ENCODE results near the gene NUCB2. TPM values are rescaled to one million over a fixed set of nuclear protein-coding genes. Genes with fewer than 3 reads are reported as not detected.

Gene NUCB2
- total RNA-seq, 1 experiment from 2014 or later: 58.6 TPM

DNA sequence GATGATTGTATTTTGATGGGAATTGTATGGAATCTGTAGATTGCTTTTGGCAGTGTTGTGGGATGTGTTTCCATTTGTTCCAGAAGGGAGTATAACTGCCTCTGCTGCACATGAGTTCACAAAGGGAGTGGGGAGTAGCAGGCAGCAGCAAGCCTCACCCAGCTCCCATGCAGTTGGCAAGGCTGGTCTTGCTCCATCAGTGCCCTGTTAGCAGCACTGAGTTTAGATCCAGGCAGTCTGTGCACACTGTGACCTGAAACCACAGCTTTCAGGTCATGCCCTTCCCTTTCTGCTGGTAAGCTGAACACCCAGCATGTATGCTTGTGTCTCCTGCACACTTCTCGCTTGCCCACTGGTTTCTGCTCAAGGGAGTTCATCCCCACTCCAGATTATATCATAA, 3.7 kb upstream of the NUCB2 start:
- peaks cover 16% of the 10 kb centered on the region for H3K4me1 Mint-ChIP-seq (ENCODE audit: low read depth, unreplicated experiment)
- H3K36me3 Mint-ChIP-seq (ENCODE audit: insufficient read depth, unreplicated experiment): peaks cover 21% of the 10 kb centered on the region
- TF ChIP-seq CTCF (IDR thresholded peaks at IDR 0.05; ENCODE audit: unreplicated experiment): no peak
- H3K27me3 Mint-ChIP-seq (ENCODE audit: unreplicated experiment): no peaks in the 10 kb centered on the region
- no peak overlapping the region for H3K4me3 Mint-ChIP-seq (ENCODE audit: low read depth, unreplicated experiment)
- no peaks in the 10 kb centered on the region for H3K9me3 Mint-ChIP-seq (ENCODE audit: low read depth, unreplicated experiment)
- BruUV-seq (replicated peaks): no TSS peak
- CTCF ChIA-PET: no interaction called here
- intact Hi-C loops (cut with micrococcal nuclease; ENCODE audit: unreplicated experiment): no loop called here
- DNase-seq: no peak
- no peak overlapping the region for H3K27ac Mint-ChIP-seq (ENCODE audit: unreplicated experiment)

DNA sequence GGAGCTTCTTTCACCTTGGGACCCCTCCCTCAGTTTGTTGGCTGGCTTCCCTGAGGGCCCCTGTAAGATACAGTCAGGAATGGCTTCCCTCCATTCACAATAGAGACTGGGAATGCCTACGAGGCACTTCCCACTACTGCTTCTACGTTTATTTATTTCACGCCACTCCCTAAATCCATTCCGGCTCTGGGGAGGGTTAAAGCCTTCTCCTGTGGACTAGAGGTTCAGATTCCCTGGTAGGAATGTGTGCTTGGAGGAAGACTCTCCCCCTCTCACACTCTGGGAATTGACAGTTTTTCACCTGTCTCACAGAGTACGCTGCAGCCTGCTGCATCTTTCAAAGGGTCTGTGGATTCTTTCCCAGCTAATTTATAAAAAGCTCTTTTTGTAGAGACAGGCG, 3.3 kb upstream of the NUCB2 start:
- DNase-seq: no peak
- H3K4me1 Mint-ChIP-seq (ENCODE audit: low read depth, unreplicated experiment): peaks cover 17% of the 10 kb centered on the region
- CTCF ChIA-PET: no interaction called here
- no peak for TF ChIP-seq CTCF (IDR thresholded peaks at IDR 0.05; ENCODE audit: unreplicated experiment)
- no peak overlapping the region for H3K27ac Mint-ChIP-seq (ENCODE audit: unreplicated experiment)
- H3K27me3 Mint-ChIP-seq (ENCODE audit: unreplicated experiment): no peaks in the 10 kb centered on the region
- H3K4me3 Mint-ChIP-seq (ENCODE audit: low read depth, unreplicated experiment): no peak overlapping the region
- no peaks in the 10 kb centered on the region for H3K9me3 Mint-ChIP-seq (ENCODE audit: low read depth, unreplicated experiment)
- no TSS peak for BruUV-seq (replicated peaks)
- H3K36me3 Mint-ChIP-seq (ENCODE audit: insufficient read depth, unreplicated experiment): peaks cover 21% of the 10 kb centered on the region
- intact Hi-C loops (cut with micrococcal nuclease; ENCODE audit: unreplicated experiment): no loop called here

DNA sequence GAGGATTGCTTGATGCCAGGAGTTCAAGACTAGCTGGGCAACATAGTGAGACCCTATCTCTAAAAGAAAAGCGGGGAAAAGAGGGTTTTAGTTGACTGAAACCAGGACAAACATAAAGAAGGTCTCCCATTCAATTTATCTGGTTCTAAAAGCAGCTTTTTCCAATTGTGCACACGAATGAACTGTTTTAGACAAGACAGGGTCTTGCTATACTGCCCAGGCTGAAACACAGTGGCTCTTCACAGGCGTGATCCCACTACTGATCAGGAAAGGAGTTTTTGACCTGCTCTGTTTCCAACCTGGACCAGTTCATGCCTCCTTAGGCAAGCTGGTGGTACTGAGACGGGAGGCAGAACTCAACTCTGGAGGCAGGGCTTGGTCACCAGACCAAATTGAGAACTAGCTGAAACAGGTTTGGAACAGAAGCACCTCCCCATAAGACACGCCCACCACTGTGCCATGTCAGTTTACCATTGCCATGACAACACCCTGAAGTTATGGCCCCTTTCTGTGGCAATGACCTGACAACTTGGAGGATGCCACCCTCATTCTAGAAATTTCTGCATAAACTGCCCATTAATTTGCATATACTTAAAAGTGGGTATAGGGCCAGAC, 2.8 kb upstream of the NUCB2 start:
- no peaks in the 10 kb centered on the region for H3K9me3 Mint-ChIP-seq (ENCODE audit: low read depth, unreplicated experiment)
- H3K36me3 Mint-ChIP-seq (ENCODE audit: insufficient read depth, unreplicated experiment): peaks cover 21% of the 10 kb centered on the region
- CTCF ChIA-PET: no interaction called here
- H3K27me3 Mint-ChIP-seq (ENCODE audit: unreplicated experiment): no peaks in the 10 kb centered on the region
- no TSS peak for BruUV-seq (replicated peaks)
- no peak for DNase-seq
- intact Hi-C loops (cut with micrococcal nuclease; ENCODE audit: unreplicated experiment): no loop called here
- no peak overlapping the region for H3K27ac Mint-ChIP-seq (ENCODE audit: unreplicated experiment)
- H3K4me1 Mint-ChIP-seq (ENCODE audit: low read depth, unreplicated experiment): peaks cover 17% of the 10 kb centered on the region
- TF ChIP-seq CTCF (IDR thresholded peaks at IDR 0.05; ENCODE audit: unreplicated experiment): no peak
- no peak overlapping the region for H3K4me3 Mint-ChIP-seq (ENCODE audit: low read depth, unreplicated experiment)

DNA sequence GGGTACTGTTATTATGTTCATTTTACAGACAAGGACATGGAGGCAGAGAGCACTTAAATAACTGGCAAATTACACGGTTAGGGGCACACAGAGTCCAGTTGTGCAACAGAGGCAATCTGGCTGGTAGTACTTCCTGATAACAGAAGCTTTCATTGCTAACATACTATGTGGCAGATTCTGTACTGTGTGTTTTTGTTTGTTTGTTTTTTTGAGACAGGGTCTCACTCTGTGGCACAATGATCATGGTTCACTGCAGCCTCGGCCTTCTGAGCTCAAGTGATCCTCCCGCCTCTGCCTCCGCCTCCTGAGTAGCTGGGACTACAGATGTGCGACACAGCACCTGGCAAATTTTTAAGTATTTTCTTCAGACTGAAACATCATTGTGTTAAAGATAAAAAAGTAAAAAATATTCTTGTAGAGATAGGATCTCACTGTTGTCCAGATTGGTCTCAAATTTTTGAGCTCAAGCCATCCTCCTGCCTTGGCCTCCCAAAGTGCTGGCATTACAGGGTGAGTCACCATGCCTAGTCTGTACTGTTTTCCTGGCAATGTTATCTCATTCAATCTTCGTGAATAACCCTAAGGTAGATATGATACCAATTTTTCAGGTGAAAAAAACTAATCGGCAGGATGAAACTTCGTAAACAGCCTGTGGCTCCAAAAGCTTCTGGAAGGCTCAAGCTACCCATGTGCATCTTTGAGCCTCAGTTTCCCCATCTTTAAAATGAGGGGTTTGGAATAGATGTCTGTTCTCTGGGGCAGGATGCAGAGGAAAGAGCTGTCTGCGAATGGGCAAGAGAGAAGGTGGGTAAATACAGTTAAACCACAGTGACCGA, 921 bp upstream of the NUCB2 start:
- intact Hi-C loops (cut with micrococcal nuclease; ENCODE audit: unreplicated experiment): no loop called here

More for the DNA sequence above, 921 bp upstream of the NUCB2 start:
- peak overlapping the region; percentile 69 for H3K4me3 Mint-ChIP-seq (ENCODE audit: low read depth, unreplicated experiment)
- BruUV-seq (replicated peaks): no TSS peak
- no peaks in the 10 kb centered on the region for H3K27me3 Mint-ChIP-seq (ENCODE audit: unreplicated experiment)
- no peaks in the 10 kb centered on the region for H3K9me3 Mint-ChIP-seq (ENCODE audit: low read depth, unreplicated experiment)
- DNase-seq: no peak
- CTCF ChIA-PET: interaction anchor here (0.8 to 1.6 kb wide), 4 partner anchors 8 to 43 kb away, joined by 3 to 8 read pairs (median 6); no protein-coding TSS in a partner anchor
- peaks cover 21% of the 10 kb centered on the region for H3K36me3 Mint-ChIP-seq (ENCODE audit: insufficient read depth, unreplicated experiment)
- TF ChIP-seq CTCF (IDR thresholded peaks at IDR 0.05; ENCODE audit: unreplicated experiment): no peak
- peaks cover 17% of the 10 kb centered on the region for H3K4me1 Mint-ChIP-seq (ENCODE audit: low read depth, unreplicated experiment)
- H3K27ac Mint-ChIP-seq (ENCODE audit: unreplicated experiment): peak overlapping the region; percentile 94

Measured in Calu3 (cell line).